MM.1S (cell line): Measurements from ENCODE around the gene GPR107.
A peak's percentile ranks its signal among the peaks of the same experiment; 100 is the strongest.

Source experiments
- DNase-seq: peaks from one replicate; pipeline ENCODE4 v3.0.0-alpha.2; 2015
- H2AFZ ChIP-seq: fragments of 300-600 bp; sonication (generic); 2 replicates; pipeline ENCODE4 v1.6.0; 2016; ENCODE audit warnings: antibody characterized with exemption, low read length
- H3F3A ChIP-seq: fragments of 300-600 bp; sonication (generic); 2 replicates; pipeline ENCODE4 v1.6.1; 2016; ENCODE audit warnings: mild to moderate bottlenecking, antibody characterized with exemption, low read length, moderate library complexity, mixed read lengths; ENCODE audit not compliant: insufficient read depth
- H3K27ac ChIP-seq: fragments of 300-600 bp; sonication (generic); 2 replicates; pipeline ENCODE4 v1.5.1; 2016; ENCODE audit warnings: mild to moderate bottlenecking, low read length
- H3K27me3 ChIP-seq: fragments of 300-600 bp; sonication (generic); replicated peaks from 2 replicates; pipeline ENCODE4 v1.6.0; 2016; ENCODE audit warnings: low read length; ENCODE audit not compliant: insufficient read depth
- H3K36me3 ChIP-seq: fragments of 300-600 bp; sonication (generic); replicated peaks from 2 replicates; pipeline ENCODE4 v1.6.1; 2016; ENCODE audit warnings: mild to moderate bottlenecking, low read length, mixed read lengths; ENCODE audit not compliant: insufficient read depth
- H3K4me1 ChIP-seq: fragments of 300-600 bp; sonication (generic); 2 replicates; pipeline ENCODE4 v1.6.1; 2016; ENCODE audit warnings: low read length, mixed read lengths
- H3K4me2 ChIP-seq: fragments of 300-600 bp; sonication (generic); 2 replicates; pipeline ENCODE4 v1.6.0; 2016; ENCODE audit warnings: low read depth, low read length
- H3K4me3 ChIP-seq: fragments of 300-600 bp; sonication (generic); 2 replicates; pipeline ENCODE4 v1.5.1; 2016; ENCODE audit warnings: low read length, mixed read lengths
- H3K79me2 ChIP-seq: fragments of 300-600 bp; sonication (generic); 2 replicates; pipeline ENCODE4 v1.6.1; 2016; ENCODE audit warnings: mixed run types, low read length, mixed read lengths
- H3K9ac ChIP-seq: fragments of 300-600 bp; sonication (generic); 2 replicates; pipeline ENCODE4 v1.6.1; 2016; ENCODE audit warnings: low read length, mixed read lengths
- H3K9me2 ChIP-seq: fragments of 300-600 bp; sonication (generic); replicated peaks from 2 replicates; pipeline ENCODE4 v1.6.1; 2016; ENCODE audit warnings: mild to moderate bottlenecking, low read length, mixed read lengths; ENCODE audit not compliant: insufficient read depth
- H3K9me3 ChIP-seq: fragments of 300-600 bp; sonication (generic); replicated peaks from 2 replicates; pipeline ENCODE4 v1.6.1; 2016; ENCODE audit warnings: mild to moderate bottlenecking, low read length, mixed read lengths; ENCODE audit not compliant: insufficient read depth
- H4K20me1 ChIP-seq: fragments of 300-600 bp; sonication (generic); 2 replicates; pipeline ENCODE4 v1.6.1; 2016; ENCODE audit warnings: mild to moderate bottlenecking, low read length, moderate library complexity, mixed read lengths; ENCODE audit not compliant: insufficient read depth
- EZH2 ChIP-seq: fragments of 300-600 bp; sonication (generic); optimal IDR thresholded peaks from 2 replicates; pipeline ENCODE3; 2017; ENCODE audit warnings: low read depth, mild to moderate bottlenecking, antibody characterized with exemption, low read length, mixed read lengths
- EZH2phosphoT487 ChIP-seq: fragments of 300-600 bp; sonication (generic); IDR thresholded peaks from 2 replicates; pipeline ENCODE4 v1.6.1; 2018; ENCODE audit warnings: antibody characterized with exemption, low read length
- TF ChIP-seq, protein P1 (sequence below): fragments of 300-600 bp; sonication (generic); IDR thresholded peaks from 2 replicates; pipeline ENCODE4 v1.5.1; 2016; ENCODE audit warnings: antibody characterized with exemption, low read length, mixed read lengths

Gene GPR107

DNA sequence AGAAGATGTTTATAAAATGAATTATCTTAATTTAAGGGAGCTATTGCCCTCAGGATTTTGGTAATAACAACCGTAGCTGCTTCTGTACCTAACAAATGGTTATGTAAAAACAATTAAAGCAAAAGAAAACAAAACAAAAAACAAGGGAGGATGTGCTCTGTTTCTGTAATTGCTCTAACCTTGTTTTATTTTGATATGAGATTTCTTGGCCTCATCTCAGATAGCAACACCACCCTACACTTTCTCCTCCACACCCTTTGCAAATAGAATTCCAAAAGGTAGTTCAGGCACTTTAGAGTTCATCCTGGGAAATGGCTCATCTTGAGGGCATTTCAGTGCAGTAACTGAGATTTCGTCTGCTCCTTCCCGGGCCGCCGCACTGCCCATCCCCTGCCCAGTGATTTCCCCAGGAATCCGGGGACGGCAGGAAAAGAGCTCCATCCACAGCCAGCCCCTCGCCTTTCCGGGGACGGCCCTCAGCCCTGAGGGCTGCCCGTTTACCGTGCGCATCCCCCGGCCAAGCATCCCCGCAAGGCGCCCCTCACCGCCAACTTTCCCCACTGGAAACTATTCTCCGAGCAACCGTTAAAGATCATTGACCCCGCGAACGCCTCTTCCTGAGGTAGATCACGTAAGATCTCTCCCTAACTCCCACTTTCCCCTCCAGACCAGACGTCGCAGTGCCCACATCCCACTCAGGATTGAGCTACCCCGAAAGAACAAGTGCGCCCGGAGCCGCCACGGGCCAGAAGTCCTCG, 11.9 kb upstream of the GPR107 start:
- Histone ChIP-seq H3K79me2 (peaks cover 39% of the 10 kb centered on the region), H4K20me1 (no peaks in the 10 kb centered on the region; the same call in 1 of the 2 replicates), H3K9me2 (no peaks in the 10 kb centered on the region), H3K36me3 (no peaks in the 10 kb centered on the region), H3K4me3 (peak overlapping the region; percentile 63), H3K9me3 (no peaks in the 10 kb centered on the region), H3K9ac (peak overlapping the region; percentile 69; the same call in 1 of the 2 replicates), H3K4me2 (peak overlapping the region; percentile 62), H3K4me1 (peaks cover 25% of the 10 kb centered on the region), H3F3A (peaks cover 8% of the 10 kb centered on the region), H2AFZ (no peak overlapping the region), H3K27me3 (peaks cover 11% of the 10 kb centered on the region; the same call in 1 of the 2 replicates), H3K27ac (no peak overlapping the region)
- no peak for DNase-seq
- no peak for TF ChIP-seq EZH2
- no peak for TF ChIP-seq EZH2phosphoT487
- TF ChIP-seq, protein P1, sequence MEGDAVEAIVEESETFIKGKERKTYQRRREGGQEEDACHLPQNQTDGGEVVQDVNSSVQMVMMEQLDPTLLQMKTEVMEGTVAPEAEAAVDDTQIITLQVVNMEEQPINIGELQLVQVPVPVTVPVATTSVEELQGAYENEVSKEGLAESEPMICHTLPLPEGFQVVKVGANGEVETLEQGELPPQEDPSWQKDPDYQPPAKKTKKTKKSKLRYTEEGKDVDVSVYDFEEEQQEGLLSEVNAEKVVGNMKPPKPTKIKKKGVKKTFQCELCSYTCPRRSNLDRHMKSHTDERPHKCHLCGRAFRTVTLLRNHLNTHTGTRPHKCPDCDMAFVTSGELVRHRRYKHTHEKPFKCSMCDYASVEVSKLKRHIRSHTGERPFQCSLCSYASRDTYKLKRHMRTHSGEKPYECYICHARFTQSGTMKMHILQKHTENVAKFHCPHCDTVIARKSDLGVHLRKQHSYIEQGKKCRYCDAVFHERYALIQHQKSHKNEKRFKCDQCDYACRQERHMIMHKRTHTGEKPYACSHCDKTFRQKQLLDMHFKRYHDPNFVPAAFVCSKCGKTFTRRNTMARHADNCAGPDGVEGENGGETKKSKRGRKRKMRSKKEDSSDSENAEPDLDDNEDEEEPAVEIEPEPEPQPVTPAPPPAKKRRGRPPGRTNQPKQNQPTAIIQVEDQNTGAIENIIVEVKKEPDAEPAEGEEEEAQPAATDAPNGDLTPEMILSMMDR: no peak

DNA sequence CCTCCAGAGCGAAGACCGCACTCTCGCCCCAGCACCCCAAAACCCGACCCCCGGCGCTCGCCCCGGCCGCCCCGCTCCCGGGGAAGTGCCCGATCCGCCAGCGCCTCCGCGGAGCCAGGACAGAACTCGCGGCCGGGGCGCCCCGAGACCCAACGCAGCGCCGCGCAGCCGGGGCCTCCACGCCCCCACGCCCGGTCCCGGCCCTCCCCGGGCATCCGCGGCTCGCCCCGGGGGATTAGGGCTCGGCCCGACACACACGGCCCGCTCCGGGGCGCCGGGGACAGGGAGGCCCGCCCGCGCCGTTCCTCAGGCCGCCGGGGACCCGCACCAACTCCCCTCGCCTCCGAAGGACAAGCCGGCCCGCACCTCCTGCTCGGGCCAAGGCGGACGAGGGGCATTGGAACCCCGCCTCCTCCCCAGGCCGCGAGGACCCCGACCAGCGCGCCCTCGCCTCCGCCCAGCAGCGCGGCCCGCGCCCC, 11.3 kb upstream of the GPR107 start:
- peaks cover 25% of the 10 kb centered on the region for H3K4me1 ChIP-seq
- peak overlapping the region; percentile 69 for H3K9ac ChIP-seq
- peak; percentile 18 for DNase-seq
- peaks cover 11% of the 10 kb centered on the region; the same call in 1 of the 2 replicates for H3K27me3 ChIP-seq
- no peaks in the 10 kb centered on the region for H3K9me3 ChIP-seq
- peaks cover 35% of the 10 kb centered on the region for H3K79me2 ChIP-seq
- peaks cover 8% of the 10 kb centered on the region for H3F3A ChIP-seq
- no peak overlapping the region for H3K27ac ChIP-seq
- no peak overlapping the region for H2AFZ ChIP-seq
- H3K36me3 ChIP-seq: no peaks in the 10 kb centered on the region
- peak overlapping the region; percentile 63 for H3K4me3 ChIP-seq
- peak overlapping the region; percentile 62 for H3K4me2 ChIP-seq
- no peaks in the 10 kb centered on the region; the same call in 1 of the 2 replicates for H4K20me1 ChIP-seq
- no peak for TF ChIP-seq EZH2phosphoT487
- TF ChIP-seq, protein P1: no peak
- no peak for TF ChIP-seq EZH2
- H3K9me2 ChIP-seq: no peaks in the 10 kb centered on the region

DNA sequence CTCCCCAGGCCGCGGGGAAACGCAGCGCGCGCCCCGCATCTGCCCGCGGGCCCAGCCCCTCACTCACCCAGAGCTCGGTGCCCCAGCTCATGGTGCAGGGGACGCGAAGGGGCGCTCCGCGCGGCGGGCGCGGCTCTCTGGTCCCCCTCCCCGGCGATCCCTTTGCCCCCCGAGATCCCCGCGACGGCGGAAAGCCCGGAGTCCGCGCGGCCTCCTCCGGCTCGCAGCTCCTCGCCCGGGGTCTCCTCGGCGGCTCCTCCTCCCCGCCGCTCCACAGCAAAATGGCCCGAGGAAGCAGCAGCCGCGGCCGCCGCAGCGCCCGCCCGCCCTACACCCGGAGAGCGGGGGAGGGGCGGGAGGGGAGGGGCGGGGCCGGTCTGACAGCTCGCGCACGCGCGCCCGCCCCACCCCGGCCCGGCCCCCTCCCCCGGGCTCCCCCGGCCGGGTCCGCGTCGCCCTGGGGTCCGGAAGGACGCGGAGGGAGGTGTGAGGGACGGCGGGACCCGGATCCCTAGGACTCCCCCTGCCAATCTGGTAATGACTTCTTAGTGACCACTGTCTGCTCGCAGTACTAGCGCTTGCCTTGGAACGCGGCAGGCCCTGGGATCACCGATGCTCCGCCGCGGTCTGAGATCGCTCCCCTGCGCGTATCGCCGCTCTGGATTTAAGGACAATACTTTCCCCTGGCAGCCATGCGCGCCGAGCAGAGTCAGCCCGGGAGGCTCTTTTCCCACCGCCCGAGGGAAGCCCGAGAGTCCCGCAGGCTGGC, 10.6 kb upstream of the GPR107 start, which contains the start of gene FNBP1:
TSS of gene FNBP1 (minus strand) at position 305 of the 769 bp plus-strand sequence. CDS start at position 91, 214 bp downstream.
- H3K4me1 ChIP-seq: peaks cover 25% of the 10 kb centered on the region
- TF ChIP-seq EZH2 (no peak), EZH2phosphoT487 (no peak)
- TF ChIP-seq, protein P1: no peak
- H3K9me3 ChIP-seq: no peaks in the 10 kb centered on the region
- peak within 1 kb of the TSS; percentile 64 for H3K4me3 ChIP-seq
- H3F3A ChIP-seq: peaks cover 8% of the 10 kb centered on the region
- peaks cover 30% of the 10 kb centered on the region for H3K79me2 ChIP-seq
- peaks cover 11% of the 10 kb centered on the region; the same call in 1 of the 2 replicates for H3K27me3 ChIP-seq
- H3K9me2 ChIP-seq: no peaks in the 10 kb centered on the region
- H3K4me2 ChIP-seq: peak within 1 kb of the TSS; percentile 74
- H2AFZ ChIP-seq: peak within 1 kb of the TSS; percentile 36
- H4K20me1 ChIP-seq: no peaks in the 10 kb centered on the region; the same call in 1 of the 2 replicates
- DNase-seq: peak; percentile 59
- peak within 1 kb of the TSS; percentile 69 for H3K9ac ChIP-seq
- H3K27ac ChIP-seq: no peak within 1 kb of the TSS
- H3K36me3 ChIP-seq: no peaks in the 10 kb centered on the region
